ENCODE data around the gene MAML2.

The MAML2 gene

DNA sequence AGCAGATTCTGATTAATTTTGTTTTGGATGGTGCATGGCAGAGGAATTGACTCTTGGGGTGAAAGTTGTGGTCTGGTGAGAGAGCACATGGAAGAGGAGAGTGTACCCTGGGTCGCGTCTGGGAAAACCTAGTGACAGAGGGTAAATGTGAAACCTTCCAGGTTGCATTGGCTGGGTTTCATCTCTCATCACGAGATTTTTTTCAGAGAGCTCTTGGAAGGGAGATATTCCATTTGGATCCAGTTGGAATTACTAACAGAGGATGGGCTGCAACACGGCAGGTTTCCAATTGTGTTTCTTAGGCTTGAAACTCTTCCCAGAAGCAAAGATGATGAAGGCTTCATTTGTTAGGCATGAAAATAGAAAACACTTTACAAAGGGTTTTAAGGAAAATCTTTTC, 309.4 kb downstream of the MAML2 start:
- H2BK15ac ChIP-seq (replicated peaks; ENCODE audit: low read depth): no peak overlapping the region

GRCh38 chr11:96033095-96033494, 309.9 kb downstream of the MAML2 start:
- Histone ChIP-seq H2AK5ac (ENCODE audit: low read length) (no peak overlapping the region), H4K8ac (ENCODE audit: low read depth, low read length) (no peak overlapping the region), H4K5ac (ENCODE audit: low read length) (no peak overlapping the region), H3K79me1 (ENCODE audit: low read length) (no peaks in the 10 kb centered on the region), H3K79me2 (ENCODE audit: control insufficient read depth, insufficient read depth, low read length) (no peaks in the 10 kb centered on the region), H3K56ac (ENCODE audit: low read length) (no peak overlapping the region), H2BK120ac (ENCODE audit: low read depth, low read length) (no peak overlapping the region), H3K18ac (ENCODE audit: low read length) (no peak overlapping the region), H3K4me2 (ENCODE audit: low read length) (no peak overlapping the region), H2BK15ac (replicated peaks; ENCODE audit: low read depth) (no peak overlapping the region), H3K27ac (ENCODE audit: low read depth, low read length) (no peak overlapping the region), H3K4me1 (ENCODE audit: control insufficient read depth, low read depth, low read length) (peaks cover 6% of the 10 kb centered on the region), H3K4ac (ENCODE audit: low read depth, low read length) (no peak overlapping the region), H2BK5ac (ENCODE audit: low read length) (no peak overlapping the region), H3K36me3 (ENCODE audit: control insufficient read depth, insufficient read depth, low read length) (no peaks in the 10 kb centered on the region), H3K9ac (ENCODE audit: low read length) (no peak overlapping the region), H3K4me3 (ENCODE audit: low read length) (no peak overlapping the region), H3K23ac (ENCODE audit: low read length) (no peak overlapping the region), H3K27me3 (ENCODE audit: insufficient read depth, low read length, poor library complexity) (no peaks in the 10 kb centered on the region)
- DNase-seq: no peak

More for the DNA sequence above, 309.4 kb downstream of the MAML2 start:
- no peak overlapping the region for H3K9ac ChIP-seq (ENCODE audit: low read length)
- H3K79me1 ChIP-seq (ENCODE audit: low read length): no peaks in the 10 kb centered on the region
- DNase-seq: no peak
- H4K5ac ChIP-seq (ENCODE audit: low read length): no peak overlapping the region
- no CpG with 5 or more reads among the region's 4 CpGs for WGBS (ENCODE audit: extremely low coverage, insufficient coverage, low lambda C conversion rate)
- H3K23ac ChIP-seq (ENCODE audit: low read length): no peak overlapping the region
- no peak overlapping the region for H2BK120ac ChIP-seq (ENCODE audit: low read depth, low read length)
- no peaks in the 10 kb centered on the region for H3K36me3 ChIP-seq (ENCODE audit: control insufficient read depth, insufficient read depth, low read length)
- H4K8ac ChIP-seq (ENCODE audit: low read depth, low read length): no peak overlapping the region
- H3K4me2 ChIP-seq (ENCODE audit: low read length): no peak overlapping the region
- H2AK5ac ChIP-seq (ENCODE audit: low read length): no peak overlapping the region
- no peak overlapping the region for H3K18ac ChIP-seq (ENCODE audit: low read length)
- H3K27ac ChIP-seq (ENCODE audit: low read depth, low read length): no peak overlapping the region
- H3K4me3 ChIP-seq (ENCODE audit: low read length): no peak overlapping the region
- H3K4me1 ChIP-seq (ENCODE audit: control insufficient read depth, low read depth, low read length): peaks cover 6% of the 10 kb centered on the region
- H3K4ac ChIP-seq (ENCODE audit: low read depth, low read length): no peak overlapping the region
- no peak overlapping the region for H3K56ac ChIP-seq (ENCODE audit: low read length)
- H3K27me3 ChIP-seq (ENCODE audit: insufficient read depth, low read length, poor library complexity): no peaks in the 10 kb centered on the region
- no peaks in the 10 kb centered on the region for H3K79me2 ChIP-seq (ENCODE audit: control insufficient read depth, insufficient read depth, low read length)
- no peak overlapping the region for H2BK5ac ChIP-seq (ENCODE audit: low read length)

DNA sequence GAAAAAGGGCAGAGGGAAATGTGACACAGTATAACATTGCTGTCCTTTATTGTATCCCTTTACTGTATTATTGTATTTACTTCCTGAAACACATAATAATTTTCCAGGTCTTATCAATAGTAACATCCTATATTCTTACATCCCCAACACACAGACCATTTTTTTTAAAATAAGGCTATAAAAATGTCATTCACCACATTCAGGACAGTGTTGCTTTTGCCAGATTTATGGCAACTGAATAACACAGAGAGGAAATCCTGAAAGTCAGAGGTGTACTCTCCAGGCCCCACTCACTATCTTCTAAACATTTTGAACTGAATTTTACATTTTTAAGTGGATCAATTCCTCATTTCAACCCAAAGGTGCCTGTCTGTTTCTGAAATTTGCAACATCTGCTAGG, 314.2 kb downstream of the MAML2 start:
- H4K5ac ChIP-seq (ENCODE audit: low read length): no peak overlapping the region
- no peaks in the 10 kb centered on the region for H3K36me3 ChIP-seq (ENCODE audit: control insufficient read depth, insufficient read depth, low read length)
- H3K4me2 ChIP-seq (ENCODE audit: low read length): no peak overlapping the region
- no peaks in the 10 kb centered on the region for H3K27me3 ChIP-seq (ENCODE audit: insufficient read depth, low read length, poor library complexity)
- H2BK5ac ChIP-seq (ENCODE audit: low read length): no peak overlapping the region
- H3K79me1 ChIP-seq (ENCODE audit: low read length): no peaks in the 10 kb centered on the region
- no peaks in the 10 kb centered on the region for H3K79me2 ChIP-seq (ENCODE audit: control insufficient read depth, insufficient read depth, low read length)
- no peak overlapping the region for H3K18ac ChIP-seq (ENCODE audit: low read length)
- no peak overlapping the region for H3K56ac ChIP-seq (ENCODE audit: low read length)
- no peak overlapping the region for H3K4me3 ChIP-seq (ENCODE audit: low read length)
- H2BK120ac ChIP-seq (ENCODE audit: low read depth, low read length): no peak overlapping the region
- H3K4me1 ChIP-seq (ENCODE audit: control insufficient read depth, low read depth, low read length): no peaks in the 10 kb centered on the region
- H3K27ac ChIP-seq (ENCODE audit: low read depth, low read length): no peak overlapping the region
- H2BK15ac ChIP-seq (replicated peaks; ENCODE audit: low read depth): no peak overlapping the region
- H4K8ac ChIP-seq (ENCODE audit: low read depth, low read length): no peak overlapping the region
- H3K9ac ChIP-seq (ENCODE audit: low read length): no peak overlapping the region
- H3K4ac ChIP-seq (ENCODE audit: low read depth, low read length): no peak overlapping the region
- no peak overlapping the region for H3K23ac ChIP-seq (ENCODE audit: low read length)
- no peak overlapping the region for H2AK5ac ChIP-seq (ENCODE audit: low read length)
- no peak for DNase-seq

- Histone ChIP-seq H3K23ac (ENCODE audit: low read length) (no peak overlapping the region), H3K36me3 (ENCODE audit: control insufficient read depth, insufficient read depth, low read length) (no peaks in the 10 kb centered on the region), H3K18ac (ENCODE audit: low read length) (no peak overlapping the region), H2BK15ac (replicated peaks; ENCODE audit: low read depth) (no peak overlapping the region), H2BK120ac (ENCODE audit: low read depth, low read length) (no peak overlapping the region), H3K27ac (ENCODE audit: low read depth, low read length) (no peak overlapping the region), H3K9ac (ENCODE audit: low read length) (no peak overlapping the region), H3K4ac (ENCODE audit: low read depth, low read length) (no peak overlapping the region), H2AK5ac (ENCODE audit: low read length) (no peak overlapping the region), H3K4me3 (ENCODE audit: low read length) (no peak overlapping the region), H4K8ac (ENCODE audit: low read depth, low read length) (no peak overlapping the region), H2BK5ac (ENCODE audit: low read length) (no peak overlapping the region), H4K5ac (ENCODE audit: low read length) (no peak overlapping the region), H3K4me1 (ENCODE audit: control insufficient read depth, low read depth, low read length) (no peaks in the 10 kb centered on the region), H3K27me3 (ENCODE audit: insufficient read depth, low read length, poor library complexity) (no peaks in the 10 kb centered on the region), H3K56ac (ENCODE audit: low read length) (no peak overlapping the region), H3K79me1 (ENCODE audit: low read length) (no peaks in the 10 kb centered on the region), H3K4me2 (ENCODE audit: low read length) (no peak overlapping the region), H3K79me2 (ENCODE audit: control insufficient read depth, insufficient read depth, low read length) (no peaks in the 10 kb centered on the region)
- no peak for DNase-seq
Observed at GRCh38 chr11:96027021-96027420, 316.0 kb downstream of the MAML2 start.

- Histone ChIP-seq H3K27me3 (ENCODE audit: insufficient read depth, low read length, poor library complexity) (no peaks in the 10 kb centered on the region), H3K27ac (ENCODE audit: low read depth, low read length) (no peak overlapping the region), H4K5ac (ENCODE audit: low read length) (no peak overlapping the region), H2BK5ac (ENCODE audit: low read length) (no peak overlapping the region), H4K8ac (ENCODE audit: low read depth, low read length) (no peak overlapping the region), H2BK15ac (replicated peaks; ENCODE audit: low read depth) (no peak overlapping the region), H3K79me1 (ENCODE audit: low read length) (no peaks in the 10 kb centered on the region), H3K36me3 (ENCODE audit: control insufficient read depth, insufficient read depth, low read length) (no peaks in the 10 kb centered on the region), H3K4me3 (ENCODE audit: low read length) (no peak overlapping the region), H3K4ac (ENCODE audit: low read depth, low read length) (no peak overlapping the region), H3K79me2 (ENCODE audit: control insufficient read depth, insufficient read depth, low read length) (no peaks in the 10 kb centered on the region), H3K9ac (ENCODE audit: low read length) (no peak overlapping the region), H3K18ac (ENCODE audit: low read length) (no peak overlapping the region), H3K4me2 (ENCODE audit: low read length) (no peak overlapping the region), H2AK5ac (ENCODE audit: low read length) (no peak overlapping the region), H2BK120ac (ENCODE audit: low read depth, low read length) (no peak overlapping the region), H3K4me1 (ENCODE audit: control insufficient read depth, low read depth, low read length) (no peaks in the 10 kb centered on the region), H3K23ac (ENCODE audit: low read length) (no peak overlapping the region), H3K56ac (ENCODE audit: low read length) (no peak overlapping the region)
- no CpG with 5 or more reads among the region's 2 CpGs for WGBS (ENCODE audit: extremely low coverage, insufficient coverage, low lambda C conversion rate)
- DNase-seq: no peak
Observed at GRCh38 chr11:96026310-96026709, 316.7 kb downstream of the MAML2 start.

DNA sequence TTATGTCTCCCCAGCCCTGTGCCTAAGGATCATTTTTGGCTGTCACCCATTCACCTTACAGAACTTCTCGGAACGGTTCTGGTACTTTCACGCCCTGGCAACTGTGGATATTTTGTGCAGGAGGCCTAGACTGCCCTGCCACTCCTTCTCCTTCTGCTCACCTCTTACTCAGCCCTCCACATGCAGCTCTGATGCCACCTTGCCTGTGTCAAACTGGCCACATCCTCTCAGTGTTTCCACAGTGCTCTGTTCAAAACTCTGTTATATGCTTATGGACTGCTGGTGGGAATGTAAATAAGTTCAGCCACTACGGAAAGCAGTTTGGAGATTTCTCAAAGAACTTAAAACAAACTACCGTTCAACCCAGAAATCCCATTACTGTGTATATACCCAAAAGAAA, 318.3 kb downstream of the MAML2 start:
- Histone ChIP-seq H2BK5ac (ENCODE audit: low read length) (no peak overlapping the region), H3K27me3 (ENCODE audit: insufficient read depth, low read length, poor library complexity) (no peaks in the 10 kb centered on the region), H4K5ac (ENCODE audit: low read length) (no peak overlapping the region), H3K4me3 (ENCODE audit: low read length) (no peak overlapping the region), H3K27ac (ENCODE audit: low read depth, low read length) (no peak overlapping the region), H3K79me2 (ENCODE audit: control insufficient read depth, insufficient read depth, low read length) (no peaks in the 10 kb centered on the region), H2BK120ac (ENCODE audit: low read depth, low read length) (no peak overlapping the region), H3K4ac (ENCODE audit: low read depth, low read length) (no peak overlapping the region), H3K36me3 (ENCODE audit: control insufficient read depth, insufficient read depth, low read length) (no peaks in the 10 kb centered on the region), H2AK5ac (ENCODE audit: low read length) (no peak overlapping the region), H2BK15ac (replicated peaks; ENCODE audit: low read depth) (no peak overlapping the region), H3K79me1 (ENCODE audit: low read length) (no peaks in the 10 kb centered on the region), H3K18ac (ENCODE audit: low read length) (no peak overlapping the region), H3K4me1 (ENCODE audit: control insufficient read depth, low read depth, low read length) (no peaks in the 10 kb centered on the region), H3K23ac (ENCODE audit: low read length) (no peak overlapping the region), H3K4me2 (ENCODE audit: low read length) (no peak overlapping the region), H3K9ac (ENCODE audit: low read length) (no peak overlapping the region), H3K56ac (ENCODE audit: low read length) (no peak overlapping the region), H4K8ac (ENCODE audit: low read depth, low read length) (no peak overlapping the region)
- no peak for DNase-seq
- no CpG with 5 or more reads among the region's 5 CpGs for WGBS (ENCODE audit: extremely low coverage, insufficient coverage, low lambda C conversion rate)
